HG03103 (cell line): ENCODE results near the gene DBN1.

Experiments
- ATAC-seq: cut with Tn5 transposase; IDR thresholded peaks from one replicate; pipeline ENCODE4 v1.9.1; 2021; ENCODE audit warnings: low read depth; ENCODE audit not compliant: unreplicated experiment

The DBN1 gene

DNA sequence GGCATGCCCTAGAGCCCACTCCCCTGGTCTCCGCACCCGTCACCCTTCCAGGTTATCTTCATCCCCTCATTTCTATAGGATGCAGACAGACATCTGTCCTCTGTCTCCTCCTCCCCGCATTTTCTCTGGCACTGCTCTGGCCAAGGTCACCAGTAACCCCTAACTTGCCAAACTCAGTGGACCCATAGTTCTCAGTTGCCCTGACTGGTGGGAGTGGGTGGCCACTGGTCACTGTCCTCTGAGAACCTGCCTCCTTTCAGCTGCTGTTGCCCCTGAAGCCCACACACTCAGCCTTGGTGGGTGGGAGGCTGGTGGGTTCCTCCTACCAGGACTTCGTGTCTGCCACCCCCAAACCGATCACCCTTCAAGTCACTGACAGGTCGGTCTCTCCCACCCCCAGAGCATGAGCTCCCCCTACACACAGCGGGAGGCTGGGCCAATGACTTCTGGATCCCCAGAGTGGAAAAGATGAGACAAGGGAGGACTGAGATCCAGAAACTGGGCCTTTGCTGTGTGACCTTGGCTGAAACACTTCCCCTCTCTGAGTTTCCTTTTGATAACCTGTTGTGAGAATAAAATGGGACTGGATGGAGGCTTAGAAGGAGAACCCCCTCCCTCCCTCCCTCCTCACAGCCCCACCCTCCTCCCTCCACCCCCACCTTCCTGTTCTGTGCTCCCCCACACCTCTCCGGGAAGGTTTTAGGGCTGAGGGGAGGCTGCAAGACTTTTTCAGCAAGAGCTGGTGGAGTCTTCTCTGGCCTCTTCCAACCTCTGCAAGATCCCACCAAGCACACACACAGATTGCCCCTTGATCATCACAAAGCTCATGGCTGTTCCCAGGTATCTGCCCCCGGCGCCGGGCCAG is 2.4 kb upstream of the DBN1 start:
- no peak for ATAC-seq

DNA sequence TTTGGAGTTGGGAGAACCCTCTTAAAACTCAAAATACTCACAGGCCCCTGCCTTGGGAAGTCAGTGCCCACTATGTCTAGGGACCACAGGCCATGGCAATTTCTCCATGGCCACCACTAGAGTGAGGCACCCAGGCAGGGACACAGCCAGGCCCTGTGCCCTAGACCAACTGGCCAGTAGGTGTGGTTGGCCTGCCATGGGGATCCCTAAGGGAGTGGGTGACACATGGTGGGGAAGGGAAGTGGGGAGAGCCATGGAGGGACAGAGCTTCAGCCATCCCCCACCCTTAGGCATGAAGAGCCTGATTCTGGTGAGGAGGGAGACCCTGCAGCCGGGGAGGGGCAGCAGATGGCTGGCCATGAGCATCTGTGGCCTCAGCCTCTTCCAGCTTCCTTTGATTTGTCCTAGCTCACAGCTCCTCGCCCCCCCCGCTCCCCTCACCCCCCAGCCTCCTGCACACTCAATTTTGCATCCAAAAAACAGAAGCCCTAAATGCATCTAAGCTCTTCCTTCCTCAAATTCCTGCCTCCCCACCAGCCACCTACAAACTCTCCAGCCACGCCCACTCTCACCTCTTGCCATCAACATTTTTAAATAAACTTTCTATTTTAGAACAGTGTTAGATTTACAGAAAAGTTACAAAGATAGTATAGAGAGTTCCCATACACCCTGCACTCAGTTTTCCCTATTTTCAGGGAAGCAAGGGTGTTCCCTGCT is 1.6 kb upstream of the DBN1 start:
- ATAC-seq: no peak

DNA sequence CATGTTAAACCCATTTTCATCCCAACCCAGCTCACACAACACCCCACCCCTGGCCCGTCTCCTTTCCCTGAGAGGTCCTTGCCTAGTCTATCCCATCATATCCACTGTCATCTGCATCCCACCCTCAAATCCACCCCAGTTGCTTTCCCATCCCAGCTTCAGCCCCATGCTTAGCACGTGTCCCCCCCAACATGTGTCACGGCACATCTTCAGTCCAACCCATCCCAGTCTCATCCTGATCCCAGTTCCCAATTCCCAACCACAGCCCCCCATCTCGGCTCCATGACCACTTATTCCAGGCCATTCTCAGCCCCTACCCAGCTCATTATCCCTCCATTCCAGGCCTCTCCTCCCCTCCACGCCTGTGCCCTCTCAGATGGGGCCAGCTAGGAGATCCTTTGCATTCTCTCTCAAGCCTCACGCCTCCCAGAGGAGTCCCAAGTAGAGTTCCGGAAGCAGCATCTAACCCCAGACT is 605 bp upstream of the DBN1 start:
- ATAC-seq: no peak

DNA sequence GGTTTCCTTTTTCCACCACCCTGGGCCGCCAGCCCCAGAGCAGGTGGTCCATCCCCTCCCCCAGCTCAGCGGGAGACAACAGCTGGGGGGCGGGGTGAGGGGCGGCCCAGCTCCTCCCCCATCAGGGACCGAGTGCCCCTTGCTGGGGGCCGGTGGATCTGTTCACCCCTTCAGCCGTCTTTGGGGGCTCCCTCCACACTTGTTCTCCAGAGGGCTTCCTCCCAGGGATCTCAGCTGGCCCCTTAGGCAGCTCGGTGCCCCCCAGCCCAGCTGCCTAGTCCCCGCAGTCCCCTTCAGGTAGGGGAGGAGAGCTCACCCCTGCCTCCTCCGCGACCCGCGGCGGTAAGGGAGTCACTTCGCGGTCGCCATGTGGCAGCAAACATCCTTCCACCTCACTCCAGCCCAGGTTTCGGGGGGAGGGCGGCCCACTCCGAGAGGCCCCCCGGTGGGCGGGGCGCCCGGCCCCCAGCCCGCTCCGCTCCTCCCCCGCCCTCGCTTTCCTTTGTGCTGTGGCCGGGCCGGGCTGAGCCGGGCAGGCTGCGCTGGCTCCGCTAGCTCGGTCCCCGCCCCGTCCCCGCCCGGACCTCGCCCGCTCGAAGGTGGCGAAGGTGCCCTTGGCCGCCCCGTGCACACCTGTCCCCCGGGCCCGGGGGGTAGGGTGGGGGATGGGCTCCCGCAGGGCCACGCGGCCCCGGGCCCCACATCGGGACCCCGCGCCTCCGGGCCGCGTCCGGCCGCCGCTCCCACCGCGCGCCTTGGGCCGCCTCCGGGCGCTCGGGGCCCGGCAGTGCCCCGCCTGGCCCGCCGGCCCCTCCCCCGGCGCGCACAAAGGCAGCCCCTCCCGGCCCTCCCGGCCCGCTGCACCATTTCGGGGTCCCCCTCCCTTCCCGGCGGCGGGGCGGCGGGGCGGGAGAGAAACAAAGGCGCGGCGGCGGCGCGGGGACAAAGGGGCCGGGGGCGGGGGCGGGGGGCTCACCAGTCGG is 683 bp downstream of the DBN1 start:
- no peak for ATAC-seq

DNA sequence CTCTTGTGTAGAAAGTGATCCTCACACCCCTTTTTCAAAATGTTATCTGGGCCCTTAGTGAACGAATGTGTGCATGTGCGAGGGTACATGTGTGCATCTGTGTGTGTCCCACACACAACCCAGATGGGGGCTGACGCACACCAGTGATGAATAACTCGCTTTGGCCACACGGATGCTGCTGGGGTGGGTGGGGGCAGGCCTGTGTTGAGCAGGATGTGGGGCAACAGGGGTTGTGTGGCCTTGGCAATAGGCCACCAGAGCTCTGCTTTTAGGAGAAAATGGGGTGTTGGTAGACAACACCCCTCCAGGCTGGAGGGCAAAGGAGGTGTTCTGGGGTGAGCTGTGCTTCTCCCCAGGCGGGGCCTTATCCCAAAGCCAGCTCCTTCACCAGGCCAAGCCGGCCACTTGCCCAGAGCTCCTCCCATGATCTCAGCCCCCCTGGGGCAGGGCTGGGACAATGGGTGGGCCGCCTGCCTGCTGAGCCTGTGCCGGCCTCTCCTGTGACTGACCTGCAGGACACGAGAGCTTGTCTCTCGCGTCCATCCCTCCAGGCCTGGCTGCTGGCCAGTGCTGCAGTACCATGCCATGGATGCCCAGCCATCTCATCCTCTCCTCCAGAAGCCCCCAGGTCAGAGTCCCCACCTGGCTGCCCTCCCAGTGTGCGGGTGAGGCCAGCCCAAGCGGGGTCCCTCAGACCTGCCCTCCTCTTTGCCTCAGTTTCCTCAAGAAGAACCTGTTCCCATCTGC is 1.7 kb downstream of the DBN1 start:
- no peak for ATAC-seq

DNA sequence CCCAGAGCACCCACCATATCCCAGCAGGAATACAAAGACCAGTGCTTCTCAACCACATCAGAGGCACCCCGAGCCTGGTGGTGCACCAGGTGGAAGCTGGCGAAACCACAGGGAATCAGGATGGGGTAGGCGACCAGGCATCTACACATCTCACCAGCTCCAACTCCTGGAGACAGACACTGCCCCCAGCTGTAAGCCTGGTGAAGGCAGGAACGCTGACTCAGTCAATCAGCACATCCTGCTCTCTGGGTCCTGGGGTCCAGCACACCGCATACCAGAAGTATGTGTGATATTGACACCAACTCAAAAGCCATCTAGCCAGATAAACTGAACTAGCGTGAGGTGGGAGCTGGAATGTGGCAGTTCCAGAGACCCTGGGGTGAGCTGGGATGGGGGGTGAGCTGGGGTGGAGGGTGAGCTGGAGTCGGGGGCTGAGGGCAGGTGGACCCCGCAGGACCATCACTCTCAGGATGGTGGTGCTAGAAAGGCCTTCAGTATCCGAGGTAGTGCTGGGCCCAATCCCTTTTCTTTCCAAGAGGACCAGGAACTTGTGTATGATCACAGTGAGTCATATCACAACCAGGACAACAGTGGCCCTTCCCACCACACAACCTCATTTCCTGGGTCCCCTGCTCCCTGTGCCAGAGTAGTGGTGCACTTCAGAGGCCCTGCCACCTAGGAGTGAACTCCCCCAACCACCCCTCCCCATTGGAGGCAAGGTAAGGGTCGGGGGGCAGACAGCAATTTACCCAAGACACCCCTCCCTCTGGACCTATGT is 2.5 kb downstream of the DBN1 start:
- ATAC-seq: no peak

DNA sequence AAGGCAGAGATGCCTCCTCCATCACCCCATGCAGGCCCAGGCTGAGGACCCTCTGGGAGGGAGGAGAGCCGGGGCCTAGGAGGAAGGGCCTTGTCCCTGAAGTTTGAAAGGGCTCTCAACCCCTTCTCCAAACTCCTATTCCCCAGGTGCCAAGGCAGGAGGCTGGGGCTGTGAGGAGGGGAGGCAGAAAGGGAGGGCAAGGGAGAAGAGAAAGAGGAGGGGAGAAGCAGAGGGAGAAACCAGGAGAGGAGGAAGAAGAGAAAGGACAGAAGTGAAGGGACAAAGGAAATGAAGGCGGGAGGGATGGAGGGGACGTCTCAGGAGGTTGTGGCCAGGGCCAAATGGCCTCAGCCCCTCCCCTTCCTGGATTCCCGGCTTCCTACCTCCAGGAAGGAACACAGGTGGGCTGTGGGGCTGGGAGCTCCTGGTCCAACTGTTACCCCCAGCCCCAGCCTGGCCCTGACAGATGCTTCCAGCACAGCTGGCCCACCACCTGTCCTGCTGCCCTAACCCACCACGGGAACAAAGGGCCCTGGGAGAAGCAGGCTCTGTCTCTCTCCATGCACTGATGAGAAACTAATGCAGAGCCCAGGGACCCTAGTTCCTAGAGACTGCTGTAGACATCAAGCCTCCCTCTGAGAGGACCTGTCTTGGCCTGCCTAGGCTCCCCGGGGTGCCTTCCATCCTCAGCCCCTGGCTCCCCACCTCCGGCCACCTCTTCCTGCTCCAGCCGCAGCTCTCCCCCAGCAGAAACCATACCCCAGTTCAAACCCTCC is 3.5 kb downstream of the DBN1 start:
- ATAC-seq: no peak

DNA sequence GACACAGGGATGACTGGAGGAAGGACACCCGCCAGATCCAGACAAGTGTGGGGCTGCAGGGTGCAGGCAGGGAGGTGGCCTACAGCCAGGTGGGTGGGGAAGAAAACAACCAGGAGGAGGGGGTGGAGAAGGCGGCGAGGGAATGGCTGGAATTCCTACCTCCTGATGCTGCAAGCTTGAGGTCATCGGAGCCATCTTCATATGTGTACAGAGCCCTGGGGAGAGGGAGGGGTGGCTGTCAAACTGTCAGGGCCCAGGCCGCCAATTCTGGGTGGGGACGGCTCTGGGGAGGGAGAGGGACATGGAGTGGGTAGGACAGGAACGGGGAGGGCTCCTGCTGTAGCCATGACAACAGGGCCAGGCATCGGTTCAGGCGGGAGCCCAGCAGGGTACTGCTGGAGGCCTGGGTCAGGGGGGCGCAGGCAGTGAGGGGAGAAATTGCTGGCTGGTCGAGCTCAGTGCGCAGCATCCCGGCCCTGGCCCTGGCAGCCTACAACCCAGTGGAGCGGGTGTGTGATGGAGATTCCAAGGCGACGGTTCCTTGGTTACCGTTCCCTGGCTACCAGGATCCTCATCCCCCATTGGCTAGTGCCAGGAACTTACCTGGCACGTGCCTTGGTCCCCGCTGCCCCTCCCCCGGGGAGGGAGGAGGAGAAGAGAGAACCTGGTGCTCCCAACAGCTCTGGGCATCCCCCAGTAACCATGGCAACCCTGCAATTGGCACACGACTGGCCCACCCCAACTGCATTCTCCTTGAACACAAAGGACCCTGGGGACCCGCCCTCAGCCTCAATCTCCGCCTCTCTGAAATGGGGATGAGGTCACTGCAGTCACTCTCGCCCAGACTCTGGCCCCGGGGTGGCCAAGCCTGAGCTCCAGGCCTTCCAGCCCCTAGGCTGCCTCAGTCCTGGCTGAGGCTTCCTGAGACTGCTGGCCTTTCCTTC is 4.5 kb downstream of the DBN1 start:
- no peak for ATAC-seq

DNA sequence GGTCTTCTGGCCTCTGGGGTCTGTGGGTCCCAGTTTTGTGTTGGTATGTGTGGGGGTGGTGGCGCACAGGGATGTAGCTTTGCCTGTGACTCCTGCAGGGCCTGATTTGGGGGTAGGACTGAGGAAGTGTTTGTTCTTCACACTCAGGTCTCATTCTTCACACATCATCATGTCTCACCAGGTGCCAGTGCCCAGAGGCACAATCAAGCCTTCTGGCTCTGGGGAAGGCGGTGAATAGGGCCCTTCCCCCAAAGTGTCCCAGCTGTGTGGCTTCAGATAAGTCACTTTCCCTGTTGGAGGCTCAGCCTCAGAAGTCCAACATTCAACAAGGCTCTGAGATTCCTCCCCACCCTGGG is 5.1 kb downstream of the DBN1 start:
- no peak for ATAC-seq

DNA sequence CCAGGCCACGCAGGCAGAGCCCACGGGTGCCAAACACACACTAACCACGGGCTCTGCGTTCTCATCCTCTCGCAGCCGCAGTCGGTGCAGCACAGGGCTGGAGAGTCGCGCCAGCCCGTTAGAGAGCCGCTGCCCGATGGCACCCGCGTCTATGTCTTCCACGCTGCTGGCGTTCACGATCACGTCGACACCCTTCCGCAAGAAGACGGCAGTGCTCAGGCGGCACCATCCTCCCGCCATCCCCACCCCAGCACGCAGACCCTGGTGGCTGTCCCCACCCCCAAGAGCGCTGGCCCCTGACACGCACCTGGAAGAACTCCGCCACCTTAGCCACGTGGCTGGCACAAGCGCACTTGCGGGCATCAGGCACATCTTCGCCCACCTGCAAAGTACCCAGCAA is 6.0 kb downstream of the DBN1 start:
- no peak for ATAC-seq

DNA sequence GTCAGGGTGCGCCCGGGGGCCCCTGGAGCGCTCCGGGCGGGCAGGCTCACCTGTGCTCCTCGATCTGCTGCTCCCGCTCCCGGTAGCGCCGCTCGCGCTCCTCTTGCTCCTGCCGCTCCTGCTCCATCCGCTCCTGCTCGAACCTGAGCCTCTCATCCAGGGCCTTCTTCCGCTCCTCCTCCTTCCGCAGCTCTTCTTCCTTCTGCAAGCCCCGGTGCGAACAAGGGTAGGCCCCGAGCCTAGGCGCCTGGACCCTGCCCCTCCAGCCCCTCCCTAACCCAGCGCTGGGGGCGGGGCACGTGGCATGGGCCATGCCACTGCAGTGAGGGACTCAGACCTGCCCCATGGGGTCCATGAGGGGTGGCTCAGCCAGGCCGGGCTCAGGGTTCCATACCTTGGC is 6.6 kb downstream of the DBN1 start:
- ATAC-seq: no peak

DNA sequence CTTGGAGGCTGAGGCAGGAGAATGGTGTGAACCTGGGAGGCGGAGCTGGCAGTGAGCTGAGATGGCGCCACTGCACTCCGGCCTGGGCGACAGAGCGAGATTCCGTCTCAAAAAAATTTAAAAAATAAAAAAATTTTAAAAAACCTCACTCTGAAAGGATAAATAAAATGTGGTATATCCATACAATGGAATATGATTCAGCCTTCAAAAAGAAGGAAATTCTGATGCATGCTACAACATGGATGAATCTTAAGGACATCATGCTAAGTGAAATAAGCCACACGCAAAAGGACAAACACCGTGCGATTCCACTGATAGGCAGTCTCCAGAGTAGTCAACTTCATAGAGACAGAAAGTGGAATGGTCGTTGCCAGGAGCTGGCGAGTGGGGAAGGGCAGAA is 8.4 kb downstream of the DBN1 start:
- ATAC-seq: no peak

DNA sequence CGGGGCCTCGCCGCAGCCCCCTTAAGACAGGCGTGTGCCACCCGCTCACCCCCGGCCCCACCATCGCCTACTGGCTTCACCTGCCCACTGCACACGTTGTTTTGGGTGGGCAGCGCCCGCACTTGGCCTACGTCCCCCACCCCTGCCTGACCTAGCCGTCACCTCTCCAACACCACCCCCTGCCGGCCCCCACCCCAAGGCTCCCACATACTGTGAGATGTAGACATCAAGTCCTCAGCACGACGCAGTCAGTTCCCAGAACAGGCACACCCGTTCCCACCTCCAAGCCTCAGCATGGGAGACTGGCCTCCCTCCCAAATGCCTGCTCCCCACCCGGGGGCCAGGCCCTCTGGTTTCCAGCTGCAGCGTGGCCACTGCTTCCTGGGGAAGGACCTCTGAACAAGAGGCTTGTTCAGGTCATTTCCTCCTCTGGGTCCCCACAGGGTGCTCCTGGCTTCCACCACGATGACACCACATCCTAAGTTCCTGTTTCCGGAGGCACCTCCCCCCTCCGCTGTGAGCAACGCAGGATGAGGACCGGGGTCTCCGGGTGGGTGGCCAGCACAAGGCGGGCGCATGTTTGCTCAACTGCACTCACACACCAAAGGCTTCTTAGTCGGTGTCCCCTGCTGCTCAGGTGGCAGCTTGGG is 11.3 kb downstream of the DBN1 start:
- no peak for ATAC-seq

DNA sequence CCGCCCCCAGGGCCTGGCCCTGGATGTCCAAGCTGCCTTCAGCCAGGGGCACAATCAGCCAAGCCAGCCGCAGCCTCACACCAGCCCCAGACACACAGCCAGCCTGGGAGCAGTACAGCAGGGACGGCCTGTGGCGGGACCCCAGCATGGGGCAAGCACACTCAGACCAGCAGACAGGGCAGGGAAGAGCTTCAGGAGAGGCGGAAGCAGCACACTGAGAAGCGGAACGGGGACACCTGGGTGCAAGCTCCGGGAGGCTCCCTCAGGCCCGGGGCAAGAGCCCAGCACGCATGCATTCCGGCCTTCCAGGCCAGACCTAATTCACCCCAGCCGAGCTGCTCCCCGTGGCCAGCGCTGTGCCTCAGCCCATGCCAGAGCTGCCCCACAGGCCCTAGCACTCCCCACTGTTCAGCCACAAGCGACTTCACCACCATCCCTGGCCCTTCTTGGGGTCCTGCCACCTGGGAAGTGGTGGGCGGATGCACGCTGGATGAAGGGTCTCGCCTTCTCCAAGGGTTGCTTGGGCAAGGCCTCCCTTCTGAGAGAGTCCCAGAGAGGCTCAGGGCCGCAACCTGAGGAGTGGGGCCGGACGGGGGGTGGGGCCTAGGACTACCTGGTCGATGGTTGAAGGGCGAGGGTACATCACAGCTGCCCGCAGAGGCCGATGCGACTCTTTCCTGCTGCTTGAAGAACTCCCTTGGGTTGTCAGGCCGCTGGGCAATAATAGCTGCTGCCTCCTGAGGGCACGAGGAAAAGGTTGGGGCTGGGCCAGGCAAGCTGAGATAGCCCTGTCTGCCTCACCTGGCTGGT is 13.4 kb downstream of the DBN1 start:
- ATAC-seq: no peak

DNA sequence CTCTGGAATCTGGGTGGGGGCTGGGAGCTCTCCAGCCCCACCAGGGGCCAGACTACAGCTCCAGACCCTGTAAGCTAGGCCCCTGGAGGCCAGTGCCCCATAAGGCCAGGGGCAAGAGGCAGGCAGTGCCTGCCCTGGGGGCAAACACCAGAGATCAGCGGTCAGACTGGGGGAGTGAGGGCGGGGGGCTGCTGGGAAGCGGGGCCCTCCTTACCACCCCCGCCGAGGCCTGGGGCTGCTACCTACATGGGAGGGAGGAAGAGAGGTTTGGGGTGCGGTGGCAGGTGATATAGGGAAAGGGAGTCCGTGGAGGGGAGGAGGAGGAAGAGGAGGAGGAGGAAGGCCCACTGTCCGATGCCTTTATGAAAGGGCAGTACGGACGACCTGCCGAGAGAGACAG is 14.1 kb downstream of the DBN1 start:
- no peak for ATAC-seq

DNA sequence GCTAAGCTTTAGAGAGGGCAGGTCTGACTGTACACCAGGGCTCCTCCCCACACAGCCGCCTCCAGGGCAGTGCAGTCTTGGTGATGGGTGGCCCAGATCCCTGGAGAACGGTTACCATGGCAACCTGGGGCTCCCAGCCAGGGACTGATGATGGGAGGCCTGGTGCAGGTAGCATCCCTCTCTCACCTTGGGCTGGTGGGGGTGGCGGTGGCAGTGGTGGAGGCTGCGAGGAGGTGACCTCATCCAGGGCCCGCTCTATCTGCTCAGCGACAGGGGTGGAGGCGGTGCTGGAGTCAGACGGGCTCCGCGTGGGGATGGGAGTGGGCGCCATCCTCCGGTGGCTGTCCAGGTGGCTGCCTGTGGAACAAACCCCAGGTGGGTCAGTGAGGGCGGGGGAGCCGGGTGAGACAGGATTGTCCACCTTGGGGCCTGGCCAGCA is 14.5 kb downstream of the DBN1 start:
- ATAC-seq: no peak
